ENCODE measurements around the gene CP. TPM values are rescaled to one million over a fixed set of nuclear protein-coding genes. Genes with fewer than 3 reads are reported as not detected.

Gene CP
- total and polyA plus RNA-seq, 9 of the 15 experiments (the other 6 are each of a cell fraction or from before 2014, with no cell fraction given): 0.30 to 0.75 TPM; not detected in 7

DNA sequence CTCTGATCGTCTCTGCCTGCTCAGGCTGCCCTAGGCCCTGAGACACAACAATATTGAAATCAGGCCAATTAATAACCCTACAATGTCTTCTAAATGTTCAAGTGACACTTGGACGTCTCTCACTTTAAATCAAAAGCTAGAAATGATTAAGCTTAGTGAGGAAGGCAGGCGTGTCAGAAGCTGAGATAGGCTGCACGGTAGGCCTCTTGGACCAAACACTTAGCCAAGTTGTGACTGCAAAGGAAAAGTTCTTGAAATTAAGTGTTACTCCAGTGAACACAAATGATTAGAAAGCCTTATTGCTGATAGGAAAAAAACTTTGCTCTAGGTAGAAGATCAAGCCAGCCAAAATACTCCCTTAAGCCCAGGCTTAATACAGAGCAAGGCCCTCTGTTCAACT lies 90.0 kb downstream of the CP start (continued):
- TF ChIP-seq RCOR1 (IDR thresholded peaks at IDR 0.05; ENCODE audit: borderline replicate concordance in 1 of 2, low read depth in 2 of 2, low read length in 2 of 2) (no peak), ZBTB8A (IDR thresholded peaks at IDR 0.05; ENCODE audit: partially characterized antibody) (no peak), RAD51 (IDR thresholded peaks at IDR 0.05; ENCODE audit: borderline replicate concordance, low read depth) (no peak), ILK (tag; IDR thresholded peaks at IDR 0.05; ENCODE audit: borderline replicate concordance, low read depth) (no peak), ARNT (IDR thresholded peaks at IDR 0.05) (no peak)

- Histone ChIP-seq H3K27ac (ENCODE audit: extremely low read depth, low read depth, low read length) (peak within 1 kb of the TSS; percentile 20), H3K36me3 (ENCODE audit: control insufficient read depth, insufficient read depth, low read length) (no peaks in the 10 kb centered on the region), H3K9me3 (replicated peaks; ENCODE audit: control insufficient read depth, insufficient read depth, low read depth, low read length) (no peaks in the 10 kb centered on the region), H3K4me1 (replicated peaks in 1 of 2; ENCODE audit: control insufficient read depth in 2 of 2, insufficient read depth in 2 of 2, low read length in 2 of 2) (peaks cover 5 to 12% of the 10 kb centered on the region in 2 experiments; a peak in 3 of 5 replicates), H3K9me1 (ENCODE audit: control insufficient read depth, insufficient read depth, low read length) (no peaks in the 10 kb centered on the region), H4K20me1 (replicated peaks; ENCODE audit: control insufficient read depth, insufficient read depth, low read length) (no peaks in the 10 kb centered on the region), H3K9ac (ENCODE audit: insufficient read depth in 1 of 2, low read depth in 2 of 2, low read length in 2 of 2) (peak within 1 kb of the TSS; percentile 60 to 96), H2AFZ (ENCODE audit: low read depth, low read length) (peak within 1 kb of the TSS; percentile 96), H3K79me2 (ENCODE audit: control insufficient read depth, insufficient read depth, low read length) (peaks cover 9% of the 10 kb centered on the region; the same call in 1 of the 3 replicates), H3K27me3 (ENCODE audit: control insufficient read depth in 2 of 2, insufficient read depth in 2 of 2, low read length in 2 of 2) (peaks cover 0 to 13% of the 10 kb centered on the region in 2 experiments; a peak in 3 of 5 replicates), H3K4me3 (peak within 1 kb of the TSS; percentile 77), H3K4me2 (ENCODE audit: insufficient read depth, low read length) (peak within 1 kb of the TSS; percentile 87)
- CTCF ChIA-PET (ENCODE audit: low intra/inter-chr PET ratio): no interaction called here
- WGBS (ENCODE audit: insufficient coverage, low coverage, missing lambda C conversion rate): under 1% methylated on average over 64 of the region's 84 CpGs
- no TSS peak for BruUV-seq (replicated peaks)
- in situ Hi-C loops (cut with MboI): no loop called here
- intact Hi-C loops (cut with micrococcal nuclease): loop anchor here (5.0 to 10.0 kb wide), 2 partner anchors 58 to 265 kb away; partner anchors contain the start of gene CPA3
- peak; percentile 89 to 94 (median 90) for DNase-seq (ENCODE audit: extremely low read depth in 1 of 4, low spot score in 3 of 4)
- ATAC-seq: peak; percentile 98
- FAIRE-seq: peak; percentile 26
- POLR2A ChIA-PET: interaction anchor here (0.7 to 2.8 kb wide), 5 partner anchors 10 to 17 kb away, joined by 3 to 12 read pairs (median 4); no protein-coding TSS in a partner anchor
- TF ChIP-seq ZNF589 (CRISPR knock-in tag; IDR thresholded peaks at IDR 0.05; ENCODE audit: low read depth) (no peak), NFXL1 (CRISPR knock-in tag; IDR thresholded peaks at IDR 0.05) (no peak), NFE2 (IDR thresholded peaks at IDR 0.05; ENCODE audit: low read depth) (no peak), ZNF57 (CRISPR knock-in tag; IDR thresholded peaks at IDR 0.05) (no peak), FOXK2 (conservative IDR thresholded peaks at IDR 0.05 in 1 of 2, IDR thresholded peaks at IDR 0.05 in 1 of 2; ENCODE audit: low read depth in 2 of 2) (peak in 1 of 2 experiments; percentile 37; a peak in 1 of 4 replicates), RBM25 (IDR thresholded peaks at IDR 0.05; ENCODE audit: low read depth, low read length, severe bottlenecking) (peak; percentile 94), ZNF146 (CRISPR knock-in tag; IDR thresholded peaks at IDR 0.05; ENCODE audit: unreplicated experiment) (no peak), DMBX1 (CRISPR knock-in tag; IDR thresholded peaks at IDR 0.05; ENCODE audit: borderline replicate concordance) (no peak), POLR2A (conservative IDR thresholded peaks at IDR 0.05) (peak; percentile 80), SRF (CRISPR knock-in tag; IDR thresholded peaks at IDR 0.05) (no peak), ZNF707 (CRISPR knock-in tag; conservative IDR thresholded peaks at IDR 0.05) (no peak)
- TF ChIP-seq, protein P1, sequence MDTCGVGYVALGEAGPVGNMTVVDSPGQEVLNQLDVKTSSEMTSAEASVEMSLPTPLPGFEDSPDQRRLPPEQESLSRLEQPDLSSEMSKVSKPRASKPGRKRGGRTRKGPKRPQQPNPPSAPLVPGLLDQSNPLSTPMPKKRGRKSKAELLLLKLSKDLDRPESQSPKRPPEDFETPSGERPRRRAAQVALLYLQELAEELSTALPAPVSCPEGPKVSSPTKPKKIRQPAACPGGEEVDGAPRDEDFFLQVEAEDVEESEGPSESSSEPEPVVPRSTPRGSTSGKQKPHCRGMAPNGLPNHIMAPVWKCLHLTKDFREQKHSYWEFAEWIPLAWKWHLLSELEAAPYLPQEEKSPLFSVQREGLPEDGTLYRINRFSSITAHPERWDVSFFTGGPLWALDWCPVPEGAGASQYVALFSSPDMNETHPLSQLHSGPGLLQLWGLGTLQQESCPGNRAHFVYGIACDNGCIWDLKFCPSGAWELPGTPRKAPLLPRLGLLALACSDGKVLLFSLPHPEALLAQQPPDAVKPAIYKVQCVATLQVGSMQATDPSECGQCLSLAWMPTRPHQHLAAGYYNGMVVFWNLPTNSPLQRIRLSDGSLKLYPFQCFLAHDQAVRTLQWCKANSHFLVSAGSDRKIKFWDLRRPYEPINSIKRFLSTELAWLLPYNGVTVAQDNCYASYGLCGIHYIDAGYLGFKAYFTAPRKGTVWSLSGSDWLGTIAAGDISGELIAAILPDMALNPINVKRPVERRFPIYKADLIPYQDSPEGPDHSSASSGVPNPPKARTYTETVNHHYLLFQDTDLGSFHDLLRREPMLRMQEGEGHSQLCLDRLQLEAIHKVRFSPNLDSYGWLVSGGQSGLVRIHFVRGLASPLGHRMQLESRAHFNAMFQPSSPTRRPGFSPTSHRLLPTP (IDR thresholded peaks at IDR 0.05; ENCODE audit: borderline replicate concordance, extremely low read depth, insufficient read length): no peak
These were observed 92.1 kb downstream of the CP start, which contains the start of gene HPS3 for GRCh38 chr3:149129326-149130205. TSS of gene HPS3 (plus strand) at chr3:149129638. CDS start at chr3:149129724, 86 bp downstream.
